ENCODE results near the gene HLCS.

Gene HLCS

DNA sequence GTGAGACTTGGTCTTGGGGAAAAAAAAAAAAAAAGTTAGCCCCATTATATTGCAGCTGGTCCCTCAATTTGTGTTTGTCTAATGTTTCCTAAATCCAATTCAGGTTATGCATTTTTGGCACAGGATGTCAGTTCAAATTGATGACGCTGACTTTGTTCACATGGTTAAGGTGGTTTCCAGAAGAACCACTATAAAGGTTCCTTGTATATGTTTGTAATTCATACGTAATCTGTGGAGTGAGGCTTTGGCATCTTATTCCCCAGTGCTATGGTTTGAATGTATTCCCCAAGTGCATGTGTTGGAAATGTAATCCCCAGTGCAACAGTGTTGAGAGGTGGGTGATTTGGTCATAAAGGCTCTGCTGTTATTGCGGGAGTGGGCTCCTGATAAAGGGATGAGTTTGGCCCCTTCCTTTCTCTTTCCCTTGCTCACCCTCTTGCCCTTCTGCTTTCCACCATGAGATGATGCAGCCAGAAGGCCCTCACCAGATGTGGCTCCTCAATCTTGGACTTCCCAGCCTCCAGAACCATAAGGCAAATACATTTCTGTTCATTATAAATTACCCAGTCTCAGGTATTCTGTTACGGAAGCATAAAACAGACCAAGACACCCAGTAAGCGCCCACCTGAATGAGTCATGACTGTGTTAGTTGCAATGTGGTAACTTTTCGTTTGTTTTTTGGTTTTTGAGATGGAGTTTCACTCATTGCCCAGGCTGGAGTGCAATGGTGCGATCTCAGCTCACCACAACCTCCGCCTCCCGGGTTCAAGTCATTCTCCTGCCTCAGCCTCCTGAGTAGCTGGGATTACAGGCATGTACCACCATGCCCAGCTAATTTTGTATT, 19.5 kb upstream of the HLCS start:
- FAIRE-seq: no peak

DNA sequence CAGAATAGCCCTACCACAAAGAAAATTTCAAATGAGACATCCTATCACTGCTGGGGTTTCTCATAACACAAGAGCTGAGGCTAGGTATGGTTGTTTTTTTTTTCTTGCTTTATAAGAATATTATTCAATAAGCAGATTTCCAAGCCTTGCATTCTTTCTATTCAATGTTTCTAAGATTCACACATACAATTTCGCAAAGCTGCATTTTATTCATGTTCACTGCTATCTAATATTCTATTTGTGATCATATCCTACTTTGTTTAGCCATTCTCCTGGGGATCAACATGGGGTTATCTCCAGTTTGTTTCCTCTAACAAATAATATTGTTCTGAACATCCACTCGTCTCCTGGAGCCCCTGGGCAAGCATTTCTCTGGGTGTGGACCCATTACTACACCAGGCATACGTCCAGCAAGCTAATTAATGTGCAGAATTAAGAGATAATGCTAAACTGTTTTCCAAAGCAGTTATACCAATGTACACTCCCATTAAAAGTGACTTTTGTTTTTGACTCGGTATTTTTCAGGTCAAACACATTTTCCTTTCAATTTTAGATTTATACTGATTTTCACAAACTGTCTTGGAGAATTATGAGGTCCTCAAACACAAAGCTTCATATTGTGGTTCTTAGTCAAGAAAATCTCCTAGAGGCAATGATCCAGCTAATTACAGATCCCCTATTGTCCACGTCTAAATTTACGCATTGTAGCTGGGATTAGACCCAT, 15.7 kb upstream of the HLCS start:
- no peak for FAIRE-seq

DNA sequence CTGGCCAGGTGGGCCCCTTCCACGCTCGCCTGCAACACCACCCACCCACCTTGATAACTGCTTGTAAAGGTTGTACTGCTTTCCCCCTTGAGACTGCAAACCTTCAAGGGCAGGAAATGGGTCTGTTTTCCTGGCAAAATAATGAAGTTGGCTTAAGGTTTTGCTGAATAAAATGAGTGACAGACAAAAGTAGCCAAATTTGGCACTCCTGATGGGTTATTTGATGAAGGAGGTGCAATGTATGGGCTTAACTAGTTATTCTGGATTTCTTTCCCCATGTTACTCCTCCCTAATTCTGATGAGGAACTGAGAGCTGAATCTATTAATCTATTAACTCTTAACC, 14.6 kb upstream of the HLCS start:
- FAIRE-seq: no peak

DNA sequence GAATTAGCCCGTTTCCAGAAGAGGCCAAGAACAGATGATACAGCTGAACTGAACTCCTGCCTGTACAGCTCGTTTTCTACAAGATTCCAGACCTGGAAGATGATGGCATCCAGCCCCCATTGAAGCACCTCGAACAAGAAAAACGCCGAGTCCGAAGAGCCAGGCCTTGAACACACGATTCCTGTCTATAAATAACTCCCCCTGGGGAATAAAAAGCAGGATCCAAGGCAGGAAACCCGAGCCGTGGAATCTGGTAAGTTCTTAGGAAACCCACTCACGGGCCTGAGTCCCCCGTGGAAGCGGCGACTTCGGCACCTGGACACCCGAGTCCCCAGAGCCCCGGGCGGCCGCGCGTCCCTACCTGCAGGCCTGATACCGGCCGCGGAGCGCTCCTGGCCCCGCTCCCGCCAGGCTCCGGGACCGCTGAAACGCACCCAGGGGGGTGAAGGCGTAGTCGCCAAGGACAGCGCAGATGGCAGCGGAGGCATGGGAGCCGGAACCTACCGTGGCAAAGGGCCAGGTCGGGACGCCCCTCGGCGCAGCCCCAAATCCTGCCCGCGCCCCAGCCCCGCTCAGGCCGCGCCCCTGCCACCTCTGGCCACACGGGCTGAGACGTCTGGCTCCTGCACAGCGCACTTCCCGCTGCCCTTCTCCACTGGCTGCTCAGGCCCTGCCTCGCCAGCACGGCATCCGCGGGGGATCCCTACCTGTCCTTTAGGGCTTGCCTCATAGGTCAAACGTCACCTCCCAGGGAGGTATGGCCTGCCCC, 14.0 kb upstream of the HLCS start:
- no peak for FAIRE-seq

DNA sequence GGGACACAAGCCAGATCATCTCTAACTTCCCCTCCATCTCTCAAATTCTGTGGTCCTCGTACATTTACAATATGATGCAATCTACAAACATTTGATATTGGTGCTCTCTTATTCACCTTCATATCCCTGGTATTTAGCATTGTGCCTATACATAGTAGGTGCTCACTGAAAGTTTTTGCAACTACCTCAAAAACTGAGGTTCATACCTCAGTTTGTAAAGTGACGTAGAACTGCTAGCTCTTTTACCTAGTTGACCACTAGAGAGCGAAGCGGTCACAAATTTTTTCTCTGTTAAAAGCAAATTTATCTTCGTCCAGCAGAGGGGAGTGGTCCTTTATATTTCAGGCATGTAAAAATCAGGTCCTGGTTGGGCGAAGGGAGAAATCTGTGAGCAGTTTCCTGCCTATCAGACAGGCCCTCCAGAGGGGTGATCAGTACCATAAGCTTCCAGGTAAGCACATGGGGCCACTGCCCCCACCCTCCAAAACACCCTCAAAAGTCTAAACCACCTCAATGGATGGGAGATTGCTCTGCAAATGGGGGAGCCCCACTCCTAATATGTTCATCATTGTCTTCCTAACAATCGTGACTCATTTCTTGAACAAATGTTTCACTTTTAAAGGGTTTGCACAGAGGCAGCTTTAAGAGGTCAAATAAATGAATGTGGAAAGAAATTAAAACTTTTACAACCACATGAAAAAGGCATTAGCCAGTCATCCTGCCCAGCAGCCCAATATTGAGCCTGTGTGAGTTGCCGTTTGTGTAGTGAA, 10.6 kb upstream of the HLCS start:
- FAIRE-seq: peak; percentile 85

DNA sequence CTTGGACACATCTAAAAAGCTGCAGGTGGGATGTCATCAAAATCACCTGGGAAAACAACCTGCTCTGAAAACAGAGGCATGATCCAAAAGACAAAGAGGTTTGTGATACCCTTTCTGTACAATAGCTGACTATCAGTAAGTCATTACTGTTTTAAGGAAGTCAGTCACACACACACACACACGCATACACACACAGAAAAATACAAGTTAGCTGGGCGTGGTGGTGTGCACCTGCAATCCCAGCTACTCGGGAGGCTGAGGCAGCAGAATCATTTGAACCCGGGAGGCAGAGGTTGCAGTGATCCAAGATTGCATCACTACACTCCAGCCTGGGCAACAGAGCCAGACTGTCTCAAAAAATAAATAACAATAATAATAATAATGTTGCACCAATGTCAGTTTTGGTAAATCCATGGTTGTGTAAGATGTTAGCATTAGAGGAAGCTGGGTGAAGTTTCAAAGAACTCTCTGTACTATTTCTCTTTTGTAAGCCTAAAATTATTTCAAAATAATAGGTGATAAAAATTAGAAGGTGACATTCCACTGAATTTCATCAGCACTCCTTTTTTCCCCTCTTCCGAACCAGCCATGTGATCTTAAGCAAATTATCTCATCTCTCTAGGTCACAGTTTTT, 9.9 kb upstream of the HLCS start:
- no peak for FAIRE-seq

DNA sequence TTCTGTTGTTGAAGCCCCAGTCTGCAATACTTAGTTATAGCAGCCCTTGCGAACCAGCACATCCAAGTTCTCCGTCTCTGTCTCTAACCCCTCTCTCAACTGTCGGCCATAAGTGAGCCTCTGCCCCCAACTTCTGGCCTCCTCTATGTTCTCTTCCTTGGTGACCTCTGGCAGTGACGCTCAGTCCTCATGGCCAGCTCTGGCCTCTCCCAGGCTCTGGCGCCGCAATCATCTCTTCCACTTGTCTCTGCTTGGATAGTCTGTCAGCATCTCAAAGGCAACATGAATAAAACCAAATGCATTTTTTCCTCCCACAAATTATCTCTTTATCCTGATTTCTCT, 8.4 kb upstream of the HLCS start:
- FAIRE-seq: no peak

DNA sequence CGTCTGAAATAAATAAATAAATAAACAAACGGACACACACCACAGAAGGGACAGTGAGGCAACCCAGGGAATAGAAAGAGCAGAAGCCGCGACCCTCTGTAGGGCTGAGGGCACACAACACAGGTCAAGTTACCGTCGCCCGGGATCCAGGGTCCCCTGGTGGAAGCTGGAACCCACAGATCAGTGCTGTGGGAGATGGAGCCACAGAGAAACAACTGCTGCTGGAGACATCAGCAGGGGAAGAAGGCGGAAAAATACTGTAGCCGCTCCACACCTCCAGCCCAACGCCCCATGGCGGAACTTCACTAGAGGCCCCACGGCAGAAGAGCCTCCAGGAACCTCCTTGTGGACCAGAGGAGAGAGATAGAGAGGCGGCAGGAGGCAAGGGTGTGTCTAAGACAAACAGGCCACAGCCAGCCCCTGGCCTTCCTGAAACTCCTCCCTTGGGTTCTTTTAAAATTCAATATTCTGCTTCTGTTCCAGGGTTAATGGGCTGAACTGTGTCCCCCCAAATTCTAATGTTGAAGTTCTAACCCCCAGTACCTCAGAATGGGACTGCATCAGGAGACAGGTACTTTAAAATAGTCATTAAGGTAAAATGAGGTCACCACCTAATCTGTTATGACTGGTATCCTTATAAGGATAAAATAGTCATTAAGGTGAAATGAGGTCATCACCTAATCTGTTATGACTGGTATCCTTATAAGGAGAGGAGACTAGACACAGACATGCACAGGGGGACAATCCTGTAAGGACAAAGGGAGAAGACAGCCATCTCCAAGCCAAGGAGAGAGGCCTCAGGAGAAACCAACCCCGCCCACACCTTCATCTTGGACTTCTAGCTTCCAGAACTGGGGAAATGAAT, 7.7 kb upstream of the HLCS start:
- FAIRE-seq: no peak

DNA sequence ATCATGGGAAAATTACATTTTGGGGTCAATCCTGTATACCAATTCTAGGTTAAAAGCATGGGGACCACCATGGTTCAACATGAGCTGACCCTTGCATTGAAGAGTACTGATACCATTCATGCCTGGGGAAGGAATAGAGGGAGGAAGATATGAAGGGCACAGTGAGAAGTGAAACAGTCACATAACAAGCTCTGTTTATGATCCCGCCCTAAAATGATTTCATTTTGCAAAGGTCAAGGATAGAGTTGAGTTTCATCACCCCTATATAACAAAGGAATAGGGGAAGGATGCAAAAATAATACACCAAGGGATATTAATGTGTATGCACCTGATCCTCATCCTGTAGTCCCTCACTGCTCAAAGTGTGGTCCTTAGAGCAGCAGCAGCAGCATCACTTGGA, 2.5 kb upstream of the HLCS start:
- FAIRE-seq: no peak

DNA sequence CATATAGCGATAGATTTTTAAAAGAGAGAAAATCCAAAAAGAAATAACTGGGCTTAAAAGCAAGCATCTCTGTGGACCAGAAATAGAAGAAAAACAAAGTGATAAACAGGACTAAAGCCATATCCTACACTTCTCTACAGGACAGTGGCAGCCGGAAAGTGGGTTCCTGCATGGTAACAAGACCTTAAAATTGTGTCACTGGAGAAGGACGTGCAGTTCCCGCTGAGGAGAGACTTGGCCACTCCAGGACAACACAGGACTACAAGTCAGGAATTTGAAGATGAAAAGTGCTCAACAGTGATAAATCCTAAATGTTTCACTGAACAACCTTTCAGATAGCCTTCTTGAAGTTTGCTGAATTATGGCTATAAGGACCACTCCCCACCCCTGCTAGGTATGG, 1.9 kb upstream of the HLCS start:
- FAIRE-seq: no peak

DNA sequence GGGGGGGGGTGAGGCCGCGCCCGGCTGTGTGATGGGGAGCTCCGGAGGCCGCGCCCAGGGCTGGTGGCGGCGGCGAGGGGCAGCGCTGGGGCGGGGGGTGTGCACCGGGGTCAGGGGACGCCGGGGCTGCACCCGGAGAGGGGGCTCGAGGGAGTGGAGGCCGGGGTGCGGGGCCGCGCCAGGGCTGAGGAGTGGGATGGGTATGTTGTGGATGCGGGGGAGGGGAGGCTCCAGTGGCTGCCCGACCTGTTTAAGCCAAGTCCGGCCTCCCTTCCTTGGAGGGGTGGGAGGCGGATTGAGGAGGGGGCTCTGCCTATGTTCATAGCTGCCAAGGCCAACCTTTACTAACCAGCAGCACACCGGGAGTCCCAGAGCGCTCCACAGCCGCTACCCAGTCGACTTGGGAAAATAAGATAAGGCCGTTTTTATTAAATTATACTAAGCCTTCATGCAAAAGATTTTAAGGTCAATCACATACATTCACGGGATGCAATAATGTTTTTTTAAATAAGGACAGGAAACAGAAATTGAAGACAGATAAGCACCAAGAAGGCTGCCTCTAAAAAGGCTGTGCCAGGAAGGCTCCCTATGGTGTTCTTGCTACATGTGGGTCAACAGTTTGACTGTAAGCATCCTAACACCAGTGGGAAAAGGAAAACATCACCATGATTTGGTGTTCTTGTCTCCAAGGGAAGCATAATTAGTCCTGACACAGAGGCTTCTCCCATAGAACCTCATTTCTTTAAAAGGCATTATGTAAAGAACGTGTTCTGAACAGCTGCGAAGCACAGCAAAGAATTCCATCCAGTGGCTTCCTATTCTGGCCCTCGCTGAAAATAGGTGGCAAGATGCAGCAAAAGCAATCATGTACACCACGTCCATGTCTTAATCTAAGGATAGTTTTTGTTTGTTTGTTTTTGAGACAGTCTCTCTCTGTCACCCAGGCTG, 626 bp upstream of the HLCS start:
- no peak for FAIRE-seq

DNA sequence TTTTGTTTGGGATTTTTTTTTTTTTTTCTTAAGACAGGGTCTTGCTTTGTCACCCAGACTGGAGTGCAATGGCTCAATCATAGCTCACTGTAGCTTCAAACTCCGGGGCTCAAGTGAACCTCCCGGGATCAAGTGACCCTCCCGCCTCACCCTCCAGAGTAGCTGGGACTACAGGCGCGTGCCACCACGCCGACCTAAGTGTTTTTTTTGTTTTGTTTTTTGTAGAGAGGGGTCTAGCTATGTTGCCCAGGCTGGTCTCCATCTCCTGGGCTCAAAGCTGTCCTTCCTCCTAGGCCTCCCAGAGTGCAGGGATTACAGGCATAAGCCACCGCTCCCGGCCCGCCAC, 776 bp downstream of the HLCS start:
- no peak for FAIRE-seq

DNA sequence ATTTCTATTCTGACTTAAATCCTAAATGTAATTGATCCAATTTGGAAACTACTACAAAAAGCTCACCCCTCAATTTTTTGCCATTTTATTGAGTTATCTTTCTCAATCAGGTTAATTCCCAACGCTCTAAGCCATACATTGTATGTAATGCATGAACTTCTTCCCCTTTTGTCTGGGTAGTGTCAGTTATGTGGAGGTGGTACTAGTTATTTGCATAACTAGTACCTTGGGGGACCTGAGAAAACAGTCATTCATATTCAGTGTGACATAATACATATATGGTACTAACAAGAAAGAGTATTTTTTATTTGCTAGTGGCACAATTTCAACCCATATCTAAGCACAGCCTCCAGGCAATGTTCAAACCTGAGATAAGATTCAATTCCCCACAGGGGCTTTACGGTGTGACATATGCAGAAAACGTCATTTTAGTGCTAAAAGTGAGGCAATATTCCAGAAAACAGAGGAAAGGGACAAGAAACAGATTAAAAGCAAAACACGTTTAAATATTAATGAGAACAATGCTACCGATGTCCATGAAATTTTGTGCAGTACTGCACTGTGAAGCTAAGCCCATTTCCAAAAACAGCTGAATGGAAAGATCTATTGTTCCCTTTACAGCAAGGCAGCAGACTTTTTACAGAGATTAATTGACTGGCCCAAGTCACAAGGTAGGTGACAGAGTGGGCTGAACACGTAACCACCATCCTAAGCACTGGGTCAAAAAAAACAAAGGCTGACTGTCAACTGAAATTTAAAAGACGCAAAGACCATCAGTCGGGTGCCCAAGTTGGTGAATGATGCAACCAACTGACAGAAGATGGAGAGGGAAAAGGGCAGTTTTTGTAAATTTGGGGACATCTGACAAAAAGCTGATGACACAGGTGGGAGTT, 1.4 kb downstream of the HLCS start:
- FAIRE-seq: no peak

DNA sequence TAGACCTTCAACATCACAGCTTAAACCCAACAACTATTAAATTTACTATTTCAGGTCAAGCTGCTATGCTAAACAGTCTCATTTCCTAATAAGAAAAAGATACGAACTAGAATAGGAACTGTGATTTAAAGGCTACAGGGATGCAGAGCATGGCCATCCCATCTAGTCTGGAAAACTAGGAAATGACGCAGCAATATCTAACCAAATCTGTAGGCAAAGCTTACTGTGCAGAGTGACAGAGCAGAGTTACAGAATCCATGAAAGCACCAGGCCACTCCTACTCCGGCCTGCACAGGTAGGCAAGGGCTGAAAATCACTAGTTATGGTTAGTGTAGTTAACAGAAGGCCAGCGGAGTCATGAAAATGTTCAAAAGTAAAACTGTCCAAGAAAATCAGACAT, 2.1 kb downstream of the HLCS start:
- FAIRE-seq: no peak

DNA sequence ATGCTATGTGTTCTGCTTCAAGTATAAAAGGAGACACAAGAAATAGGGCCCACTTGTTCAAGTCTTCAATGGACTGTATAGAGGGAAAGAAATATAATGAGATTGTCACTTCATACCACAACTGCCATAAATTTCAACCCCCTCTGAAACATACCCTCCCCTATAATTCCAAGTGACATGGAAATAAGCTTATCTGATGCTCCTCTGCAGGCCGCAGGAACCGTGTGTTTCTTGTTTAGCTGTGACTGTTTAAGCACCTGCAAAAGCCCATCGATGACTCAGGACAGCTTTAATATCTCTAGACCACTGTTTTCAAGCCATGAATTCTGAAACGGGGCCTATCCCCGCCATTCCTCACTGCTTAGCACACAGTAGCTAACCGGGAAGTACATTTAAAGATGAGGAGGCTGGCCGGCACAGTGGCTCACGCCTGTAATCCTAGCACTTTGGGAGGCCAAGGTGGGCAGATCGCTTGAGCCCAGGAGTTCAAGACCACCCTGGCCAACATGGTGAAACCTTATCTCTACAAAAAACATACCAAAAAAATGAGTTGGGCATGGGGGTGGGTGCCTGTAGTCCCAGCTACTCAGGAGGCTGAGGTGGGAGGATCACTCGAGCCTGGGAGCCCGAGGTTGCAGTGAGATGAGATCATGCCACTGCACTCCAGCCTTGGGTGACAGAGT, 4.2 kb downstream of the HLCS start:
- no peak for FAIRE-seq

DNA sequence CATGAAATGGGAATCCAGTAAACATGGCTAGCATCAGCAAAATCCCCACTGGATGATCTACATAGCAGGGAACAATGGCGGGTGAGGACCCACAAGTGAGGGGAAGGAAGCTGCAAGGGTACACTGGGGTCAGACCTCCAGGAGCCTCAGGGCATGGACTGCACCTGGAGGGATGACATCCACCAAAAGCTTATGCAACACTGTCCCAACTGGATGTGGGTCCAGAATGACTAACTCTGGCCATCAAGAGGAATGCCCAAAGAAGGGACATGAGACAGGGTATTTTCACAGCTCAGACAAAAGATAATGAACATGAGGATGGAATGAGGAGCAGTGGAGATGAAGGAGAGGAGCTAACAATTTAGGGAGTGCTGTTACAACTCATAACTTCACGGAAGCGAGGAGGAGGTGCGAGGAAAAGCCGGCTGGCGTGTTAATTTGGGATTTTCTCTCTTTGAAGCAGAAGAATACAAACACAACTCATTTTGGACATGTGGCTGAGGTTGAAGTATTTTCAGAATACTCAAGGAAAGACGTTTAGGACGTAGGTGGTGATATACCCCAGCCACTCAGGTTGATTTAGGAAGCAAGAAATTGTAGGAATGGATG, 5.7 kb downstream of the HLCS start:
- FAIRE-seq: no peak

DNA sequence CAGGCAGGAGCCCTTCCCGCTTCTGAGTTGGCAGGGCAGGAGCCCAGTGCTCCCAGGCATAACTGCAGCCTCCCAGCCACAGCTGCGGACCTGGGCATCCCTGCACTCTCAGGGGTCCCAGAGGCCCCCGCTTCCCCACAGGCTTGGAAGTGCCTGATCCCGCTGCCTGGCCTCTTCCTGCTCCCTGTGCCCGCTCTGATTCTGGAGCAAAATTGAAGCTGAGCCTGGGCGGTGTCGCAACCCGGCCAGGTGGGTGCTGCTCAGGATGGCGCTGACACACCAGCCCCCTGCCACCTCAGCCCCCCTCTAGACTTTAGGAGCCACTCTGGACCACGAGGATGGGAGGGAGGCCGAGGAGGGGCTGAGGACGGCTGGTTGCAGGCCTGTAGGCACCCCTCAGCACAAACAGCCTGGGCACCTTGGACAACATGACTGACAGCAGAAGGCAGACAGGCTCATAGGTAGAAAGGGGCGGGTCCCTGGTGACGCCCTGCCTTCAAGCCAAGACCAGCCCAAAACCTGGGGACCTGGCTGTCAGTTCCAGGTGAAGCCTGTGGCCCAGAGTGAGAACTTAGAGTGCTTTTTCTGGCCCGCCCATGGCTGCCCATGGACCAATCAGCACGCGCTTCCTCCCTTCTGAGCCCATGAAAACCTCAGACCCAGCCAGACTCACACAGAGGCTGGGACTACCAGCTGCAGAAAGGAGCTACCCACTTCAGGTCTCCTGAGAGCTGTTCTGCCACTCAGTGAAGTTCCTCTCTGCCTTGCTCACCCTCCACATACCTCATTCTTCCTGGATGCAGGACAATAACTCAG, 7.2 kb downstream of the HLCS start:
- FAIRE-seq: no peak

Data from endometrium (tissue), 2 donors.